HL-60 (cell line): ENCODE data around the gene TMC3.

Experiments used
- POLR2AphosphoS5 ChIP-seq: IDR thresholded peaks from 2 replicates; pipeline ENCODE4 v1.6.1; 2012; ENCODE audit warnings: low read depth
- TF ChIP-seq, protein P1 (sequence below): IDR thresholded peaks from one replicate; pipeline ENCODE4 v1.5.1; 2011; ENCODE audit warnings: low read length, control low read depth, inconsistent platforms; ENCODE audit not compliant: insufficient read depth

DNA sequence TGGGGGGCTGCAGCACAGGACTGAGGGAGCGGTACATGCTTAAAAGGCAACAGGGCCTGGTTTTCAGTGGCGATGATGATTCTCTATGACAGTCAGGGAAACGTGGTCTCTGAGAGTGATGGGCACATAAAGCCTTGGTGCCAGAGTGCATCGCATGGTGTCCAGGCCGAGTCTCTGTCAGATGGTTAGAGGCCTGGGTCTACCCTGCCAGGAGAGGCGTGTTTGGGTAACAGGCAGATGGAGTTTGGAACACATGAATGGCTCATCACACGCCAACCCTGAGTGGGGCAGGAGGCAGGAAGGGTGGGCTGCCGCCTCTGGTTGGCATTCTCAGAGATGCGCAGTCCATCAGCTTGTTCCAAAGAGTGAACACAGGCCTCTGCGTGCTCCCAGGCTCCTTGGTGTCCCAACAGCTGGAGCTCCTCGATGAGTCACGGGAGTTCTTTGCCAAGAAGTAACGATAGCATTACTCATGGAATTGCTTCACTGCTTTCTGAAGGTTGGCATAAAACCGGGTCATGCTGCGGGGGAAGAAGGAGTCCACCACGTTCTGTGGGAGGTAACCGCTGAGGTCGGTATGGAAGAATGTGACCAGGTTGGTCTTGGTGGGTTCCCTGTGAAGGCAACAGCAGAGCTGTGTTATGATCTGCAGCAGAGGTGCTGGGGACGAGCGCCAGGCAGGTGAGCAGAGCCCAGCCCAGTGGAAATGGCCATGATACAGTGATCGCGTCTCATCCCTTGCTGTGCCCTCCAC lies 61.0 kb downstream of the TMC3 start:
- TF ChIP-seq POLR2AphosphoS5, result no peak
- TF ChIP-seq, protein P1, sequence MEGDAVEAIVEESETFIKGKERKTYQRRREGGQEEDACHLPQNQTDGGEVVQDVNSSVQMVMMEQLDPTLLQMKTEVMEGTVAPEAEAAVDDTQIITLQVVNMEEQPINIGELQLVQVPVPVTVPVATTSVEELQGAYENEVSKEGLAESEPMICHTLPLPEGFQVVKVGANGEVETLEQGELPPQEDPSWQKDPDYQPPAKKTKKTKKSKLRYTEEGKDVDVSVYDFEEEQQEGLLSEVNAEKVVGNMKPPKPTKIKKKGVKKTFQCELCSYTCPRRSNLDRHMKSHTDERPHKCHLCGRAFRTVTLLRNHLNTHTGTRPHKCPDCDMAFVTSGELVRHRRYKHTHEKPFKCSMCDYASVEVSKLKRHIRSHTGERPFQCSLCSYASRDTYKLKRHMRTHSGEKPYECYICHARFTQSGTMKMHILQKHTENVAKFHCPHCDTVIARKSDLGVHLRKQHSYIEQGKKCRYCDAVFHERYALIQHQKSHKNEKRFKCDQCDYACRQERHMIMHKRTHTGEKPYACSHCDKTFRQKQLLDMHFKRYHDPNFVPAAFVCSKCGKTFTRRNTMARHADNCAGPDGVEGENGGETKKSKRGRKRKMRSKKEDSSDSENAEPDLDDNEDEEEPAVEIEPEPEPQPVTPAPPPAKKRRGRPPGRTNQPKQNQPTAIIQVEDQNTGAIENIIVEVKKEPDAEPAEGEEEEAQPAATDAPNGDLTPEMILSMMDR, result no peak
